GM12872 (cell line): ENCODE results near the gene ELL.

ENCODE experiments used
- TF ChIP-seq, protein P1 (sequence below): IDR thresholded peaks from 3 replicates; pipeline ENCODE4 v1.5.1; 2011; ENCODE audit warnings: low read depth, mild to moderate bottlenecking, low read length, moderate library complexity; ENCODE audit not compliant: insufficient read depth

Gene ELL

DNA sequence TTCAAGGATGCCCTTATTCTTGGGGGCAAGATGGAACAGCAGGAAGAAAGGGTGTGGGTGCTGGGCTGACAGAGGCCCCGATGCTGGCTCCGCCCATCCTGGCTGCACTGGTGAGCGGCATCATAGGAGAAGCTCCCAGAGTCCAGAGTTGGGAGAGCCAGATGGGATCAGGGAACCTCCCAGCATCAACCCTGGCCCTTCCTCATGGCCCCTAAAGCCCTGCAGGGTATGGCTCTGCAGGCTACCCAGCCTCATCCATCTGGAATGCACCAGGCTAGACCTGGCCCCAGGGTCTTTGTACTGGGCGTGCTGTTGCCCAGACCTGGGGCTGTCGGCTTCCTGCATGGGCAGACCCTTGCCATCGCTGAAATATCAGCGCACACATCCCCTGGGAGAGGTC lies 7.9 kb upstream of the ELL start:
- TF ChIP-seq, protein P1, sequence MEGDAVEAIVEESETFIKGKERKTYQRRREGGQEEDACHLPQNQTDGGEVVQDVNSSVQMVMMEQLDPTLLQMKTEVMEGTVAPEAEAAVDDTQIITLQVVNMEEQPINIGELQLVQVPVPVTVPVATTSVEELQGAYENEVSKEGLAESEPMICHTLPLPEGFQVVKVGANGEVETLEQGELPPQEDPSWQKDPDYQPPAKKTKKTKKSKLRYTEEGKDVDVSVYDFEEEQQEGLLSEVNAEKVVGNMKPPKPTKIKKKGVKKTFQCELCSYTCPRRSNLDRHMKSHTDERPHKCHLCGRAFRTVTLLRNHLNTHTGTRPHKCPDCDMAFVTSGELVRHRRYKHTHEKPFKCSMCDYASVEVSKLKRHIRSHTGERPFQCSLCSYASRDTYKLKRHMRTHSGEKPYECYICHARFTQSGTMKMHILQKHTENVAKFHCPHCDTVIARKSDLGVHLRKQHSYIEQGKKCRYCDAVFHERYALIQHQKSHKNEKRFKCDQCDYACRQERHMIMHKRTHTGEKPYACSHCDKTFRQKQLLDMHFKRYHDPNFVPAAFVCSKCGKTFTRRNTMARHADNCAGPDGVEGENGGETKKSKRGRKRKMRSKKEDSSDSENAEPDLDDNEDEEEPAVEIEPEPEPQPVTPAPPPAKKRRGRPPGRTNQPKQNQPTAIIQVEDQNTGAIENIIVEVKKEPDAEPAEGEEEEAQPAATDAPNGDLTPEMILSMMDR, result no peak

DNA sequence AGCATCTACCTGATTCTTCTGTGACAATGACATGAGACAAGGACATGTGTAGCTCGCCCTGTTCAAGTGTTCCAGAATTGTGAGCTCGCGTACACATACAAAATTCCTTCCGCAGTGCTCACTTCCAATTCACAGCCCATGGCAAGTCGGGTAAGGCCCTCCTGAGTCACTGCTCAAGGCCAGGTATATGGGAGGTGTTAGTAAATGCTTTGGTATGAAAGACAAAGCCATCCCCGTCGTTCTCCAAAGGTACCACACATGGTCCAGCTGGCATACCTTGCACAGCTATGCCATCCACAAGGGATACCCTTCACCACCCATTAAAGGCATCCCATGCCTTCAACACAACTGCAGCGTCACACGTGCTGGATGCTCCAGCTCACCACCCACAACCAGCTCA lies 4.4 kb upstream of the ELL start:
- TF ChIP-seq, protein P1, result no peak

DNA sequence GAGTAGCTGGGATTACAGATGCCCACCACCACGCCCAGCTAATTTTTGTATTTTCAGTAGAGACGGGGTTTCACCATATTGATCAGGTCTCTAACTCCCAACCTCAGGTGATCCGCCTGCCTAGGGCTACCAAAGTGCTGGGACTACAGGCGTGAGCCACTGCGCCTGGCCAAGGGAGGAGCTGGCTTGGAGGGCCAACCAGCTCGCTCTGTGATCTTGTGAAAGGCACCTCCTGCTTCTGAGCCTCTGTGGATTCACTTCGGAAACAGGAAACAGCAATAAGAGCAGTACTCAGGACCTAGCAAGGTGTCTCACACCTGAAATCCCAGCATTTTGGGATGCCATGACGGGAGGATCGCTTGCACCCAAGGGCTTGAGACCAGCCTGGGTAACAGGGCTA lies 2.0 kb upstream of the ELL start:
- TF ChIP-seq, protein P1, result no peak

DNA sequence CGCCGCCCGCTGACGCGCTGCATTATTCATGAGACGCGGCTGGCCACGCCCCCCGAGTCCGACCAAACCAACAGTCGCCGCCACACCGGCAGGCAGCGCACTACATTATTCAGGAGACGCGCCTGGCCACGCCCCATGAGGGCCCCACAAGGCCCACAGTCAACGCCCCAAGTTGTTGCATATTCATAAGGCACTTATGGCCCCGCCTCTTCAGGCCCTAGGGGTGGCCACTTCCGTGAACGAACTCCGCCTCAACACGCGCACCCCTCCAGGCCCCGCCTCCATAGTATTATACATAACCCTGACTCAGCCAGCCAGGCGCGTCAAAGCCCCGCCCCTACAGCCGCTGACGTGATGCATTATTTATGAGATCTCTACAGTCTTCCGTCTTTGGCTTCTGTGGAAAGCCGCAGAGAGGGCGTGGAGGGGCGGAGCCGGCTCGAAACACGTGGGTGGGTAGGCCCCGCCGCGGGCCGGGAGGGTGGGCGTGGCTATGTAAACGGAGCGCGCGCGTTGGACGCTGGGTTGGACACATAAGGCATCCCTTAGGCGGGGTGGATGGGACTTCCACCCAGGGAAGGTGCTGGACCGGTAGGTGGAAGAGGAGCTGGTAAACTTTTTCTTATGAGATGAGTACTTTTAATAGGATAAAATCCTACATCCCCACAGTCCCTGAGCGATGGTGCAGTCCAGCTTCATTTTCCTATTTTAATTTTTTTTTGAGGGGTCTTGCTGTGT lies 423 bp upstream of the ELL start:
- TF ChIP-seq, protein P1, result no peak

DNA sequence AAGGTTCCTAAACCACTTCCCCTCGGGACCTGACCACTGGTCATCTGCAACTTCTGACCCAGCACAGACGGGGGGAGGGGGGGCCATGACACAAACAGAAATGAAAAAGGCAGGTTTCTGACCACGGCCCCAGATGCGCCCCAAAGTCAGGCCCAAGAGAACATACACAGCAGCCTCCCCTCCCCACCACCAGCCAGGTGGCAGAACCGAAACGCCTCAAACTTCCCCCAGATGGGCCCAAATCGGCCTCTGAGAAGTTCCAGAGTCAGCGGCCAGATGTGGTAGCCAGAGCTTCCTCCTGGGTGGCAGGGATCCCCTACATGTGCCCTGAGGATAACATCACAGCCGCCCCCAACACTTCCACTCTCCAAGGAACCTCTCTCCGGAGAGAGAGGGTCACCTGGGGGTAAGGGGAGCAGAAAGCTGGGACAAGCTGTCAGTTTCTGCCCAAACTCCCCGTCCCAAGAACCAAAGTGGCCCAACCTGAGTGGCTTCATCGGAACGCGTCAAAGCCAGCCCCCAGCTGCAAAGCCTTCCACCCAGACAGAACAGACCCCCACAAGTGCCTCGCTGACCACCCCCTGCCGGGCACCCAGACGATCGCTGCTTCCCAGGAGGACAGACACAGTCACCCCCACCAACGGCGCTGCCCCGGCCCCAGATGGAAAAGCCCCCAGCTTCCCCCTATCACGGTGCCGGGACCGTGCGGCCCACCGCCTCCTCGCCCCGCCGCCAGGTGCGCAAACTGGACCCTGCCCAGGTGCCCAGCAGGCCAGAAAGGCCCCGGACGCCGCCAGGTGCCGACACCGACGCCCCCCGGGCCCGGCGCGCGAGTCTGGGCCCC lies 800 bp downstream of the ELL start:
- TF ChIP-seq, protein P1, result peak; percentile 10; the same call in 1 of the 3 replicates

DNA sequence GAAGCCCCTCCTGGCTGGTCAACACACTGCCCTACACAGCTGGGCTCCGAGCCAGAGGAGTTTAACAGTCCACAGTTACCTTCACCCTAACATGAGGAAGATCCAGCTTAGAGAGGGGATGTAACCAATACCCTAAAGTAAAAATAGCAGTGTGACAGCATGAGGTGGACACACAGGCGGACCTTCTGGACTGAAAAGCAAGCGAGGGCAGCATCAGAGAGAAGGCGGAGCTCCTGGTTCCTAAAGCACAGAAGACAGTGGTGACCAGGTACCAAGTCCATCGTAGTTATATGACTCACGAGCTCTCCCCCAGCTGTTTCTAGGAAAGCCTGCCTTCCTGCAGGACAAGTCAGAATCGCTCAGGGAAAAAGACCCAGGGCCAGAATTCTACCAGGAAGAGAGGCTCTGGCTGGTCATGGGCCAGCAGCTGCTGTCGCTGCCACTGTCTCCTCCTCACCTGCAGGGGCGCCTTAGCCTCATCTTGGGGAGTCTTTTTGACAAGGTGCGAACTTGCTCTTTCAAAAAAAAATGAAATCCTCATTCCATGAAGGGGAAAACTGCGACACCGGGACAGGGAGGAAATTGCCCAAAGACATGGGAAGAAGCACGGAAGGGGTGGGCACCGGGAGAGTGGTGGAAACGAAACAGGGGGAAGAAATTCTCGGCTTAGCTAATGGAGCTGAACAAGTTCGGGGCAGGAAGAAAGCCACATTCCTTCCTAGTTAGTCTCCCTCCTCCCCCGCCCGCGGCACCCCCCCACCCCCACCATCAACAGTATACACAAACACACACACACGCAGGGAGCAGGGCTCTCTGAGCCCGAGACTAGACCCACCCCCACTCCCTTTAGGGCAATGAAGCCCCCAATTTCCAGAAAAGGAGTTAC lies 1.7 kb downstream of the ELL start:
- TF ChIP-seq, protein P1, result peak; percentile 91

DNA sequence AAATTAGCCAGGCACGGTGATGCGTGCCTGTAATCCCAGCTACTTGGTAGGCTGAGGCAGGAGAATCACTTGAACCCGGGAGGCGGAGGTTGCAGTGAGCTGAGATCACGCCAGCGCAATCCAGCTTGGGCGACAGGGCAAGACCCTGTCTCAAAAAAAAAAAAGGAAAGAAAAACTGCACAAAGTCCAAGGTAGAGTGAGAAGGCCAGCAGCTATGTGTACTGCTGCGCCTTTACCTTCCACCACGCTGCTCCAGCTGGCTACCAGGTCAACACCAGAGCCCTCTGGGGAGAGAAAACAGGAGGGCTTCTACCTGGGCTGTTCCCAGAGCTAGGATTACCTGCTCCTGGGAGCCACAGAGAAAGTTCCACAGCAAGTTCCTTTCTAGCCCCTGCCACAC lies 3.2 kb downstream of the ELL start:
- TF ChIP-seq, protein P1, result no peak
